Measurements from ENCODE around the gene SERINC5. TPM values are rescaled to one million over a fixed set of nuclear protein-coding genes. Genes with fewer than 3 reads are reported as not detected.

The SERINC5 gene
- total and polyA plus RNA-seq, 12 donors, result 14.4 to 258 (median 88.0) TPM

- Histone ChIP-seq H3K4me3 (no peak overlapping the region), H3K27ac (peak overlapping the region in 4 of 5 donors; percentile 57 to 88 (median 80)), H3K9me3 (replicated peaks in 1 of 3) (no peaks in the 10 kb centered on the region), H3K27me3 (no peaks in the 10 kb centered on the region), H3K36me3 (replicated peaks in 1 of 2) (no peaks in the 10 kb centered on the region), H3K4me1 (replicated peaks in 1 of 2) (peaks cover 43 to 64% of the 10 kb centered on the region in 2 donors)
- no peak for DNase-seq
- no peak for TF ChIP-seq POLR2A (IDR thresholded peaks at IDR 0.05)
- no peak for TF ChIP-seq CTCF (IDR thresholded peaks at IDR 0.05)
- 13 to 21% (median 17%) methylated on average over 7 of the region's 7 CpGs for WGBS, 4 donors
- intact Hi-C loops (cut with DNase I), result no loop called here
Observed at GRCh38 chr5:80193401-80193800, 62.4 kb downstream of the SERINC5 start.

GRCh38 chr5:80192507-80193241 is 63.2 kb downstream of the SERINC5 start:
- Histone ChIP-seq H3K36me3 (replicated peaks in 1 of 2) (no peaks in the 10 kb centered on the region), H3K4me3 (no peak overlapping the region), H3K9me3 (replicated peaks in 1 of 3) (no peaks in the 10 kb centered on the region), H3K27ac (peak overlapping the region; percentile 44 to 88 (median 78)), H3K27me3 (no peaks in the 10 kb centered on the region), H3K4me1 (replicated peaks in 1 of 2) (peaks cover 44 to 66% of the 10 kb centered on the region in 2 donors)
- WGBS, 4 donors, result 23 to 43% (median 26%) methylated on average over 10 to 11 of the region's 11 CpGs
- TF ChIP-seq CTCF (IDR thresholded peaks at IDR 0.05) (no peak), POLR2A (IDR thresholded peaks at IDR 0.05) (peak in 1 of 2 donors; percentile 47)
- peak; percentile 52 to 88 (median 77) for DNase-seq
- intact Hi-C loops (cut with DNase I), result no loop called here

- WGBS, 4 donors, result 17 to 43% (median 28%) methylated on average over 3 to 4 of the region's 4 CpGs
- TF ChIP-seq POLR2A (IDR thresholded peaks at IDR 0.05) (no peak), CTCF (IDR thresholded peaks at IDR 0.05) (no peak)
- DNase-seq, result peak; percentile 46 to 88 (median 67)
- Histone ChIP-seq H3K27ac (peak overlapping the region; percentile 36 to 88 (median 78)), H3K4me3 (no peak overlapping the region), H3K27me3 (no peaks in the 10 kb centered on the region), H3K36me3 (replicated peaks in 1 of 2) (no peaks in the 10 kb centered on the region), H3K9me3 (replicated peaks in 1 of 3) (no peaks in the 10 kb centered on the region), H3K4me1 (replicated peaks in 1 of 2) (peaks cover 51 to 73% of the 10 kb centered on the region in 2 donors)
- intact Hi-C loops (cut with DNase I), result no loop called here
Observed at GRCh38 chr5:80191991-80192398, 63.9 kb downstream of the SERINC5 start.

- intact Hi-C loops (cut with DNase I), result no loop called here
- H3K4me3 ChIP-seq, result no peak overlapping the region
- DNase-seq, result no peak
- no peaks in the 10 kb centered on the region for H3K36me3 ChIP-seq (replicated peaks in 1 of 2)
- H3K4me1 ChIP-seq (replicated peaks in 1 of 2), result peaks cover 51 to 79% of the 10 kb centered on the region in 2 donors
- no peaks in the 10 kb centered on the region for H3K27me3 ChIP-seq
- H3K9me3 ChIP-seq (replicated peaks in 1 of 3), result no peaks in the 10 kb centered on the region
- H3K27ac ChIP-seq, result peak overlapping the region in 4 of 5 donors; percentile 57 to 88 (median 80)
- 47 to 55% (median 52%) methylated on average over 4 of the region's 4 CpGs for WGBS, 4 donors
- TF ChIP-seq POLR2A (IDR thresholded peaks at IDR 0.05), result no peak
- no peak for TF ChIP-seq CTCF (IDR thresholded peaks at IDR 0.05)
Observed at GRCh38 chr5:80191397-80191796, 64.5 kb downstream of the SERINC5 start.

Data from adrenal gland (tissue), 12 donors.